Stimulated activated CD8-positive, alpha-beta memory T cell treated with anti-CD3 and anti-CD28 coated beads, Interleukin-15, amount 100 ng/mL, for 4 hours (primary cell): Measurements from ENCODE around the gene HSPA12B.

ENCODE experiments used
- DNase-seq, 2 donors: peaks; one replicate each; pipeline ENCODE4 v3.0.0-alpha.2; 2020; ENCODE audit warnings: low read depth in 2 of 2

HSPA12B gene

DNA sequence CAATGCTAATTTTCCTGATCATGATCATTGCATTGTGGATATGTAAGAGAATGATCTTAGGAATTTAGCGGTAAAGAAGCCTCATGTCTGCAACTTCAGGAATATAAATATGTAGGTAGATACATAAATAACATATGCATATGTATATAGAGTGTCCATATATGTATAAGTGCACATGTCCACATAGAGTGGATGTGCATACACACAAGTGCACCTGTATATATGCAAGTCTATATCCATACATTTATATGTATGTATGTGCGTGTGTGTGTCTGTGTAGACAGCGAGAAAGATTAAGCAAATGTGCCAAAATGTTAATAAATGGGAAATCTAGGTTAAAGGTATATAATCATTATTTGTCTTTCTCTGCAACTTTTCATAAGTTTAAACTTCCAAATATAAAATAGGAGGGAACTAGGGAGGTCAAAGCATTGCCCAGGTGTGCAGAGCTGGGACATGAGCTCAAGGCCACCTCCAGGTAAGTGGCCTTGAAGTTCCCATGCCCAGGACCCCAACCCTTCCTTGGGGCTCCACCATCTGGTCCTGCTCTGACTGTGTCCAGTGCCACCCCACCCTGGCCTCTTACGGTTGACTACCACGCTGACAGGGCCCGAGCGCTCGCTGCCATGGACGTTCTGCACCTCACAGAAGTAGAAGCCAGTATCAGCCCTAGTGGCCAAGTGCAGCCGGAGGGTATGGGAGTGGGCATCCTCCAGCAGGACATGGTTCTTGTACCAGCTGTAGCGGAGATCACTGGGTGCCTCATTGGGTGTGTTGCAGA lies 29.7 kb upstream of the HSPA12B start:
- DNase-seq, result no peak

DNA sequence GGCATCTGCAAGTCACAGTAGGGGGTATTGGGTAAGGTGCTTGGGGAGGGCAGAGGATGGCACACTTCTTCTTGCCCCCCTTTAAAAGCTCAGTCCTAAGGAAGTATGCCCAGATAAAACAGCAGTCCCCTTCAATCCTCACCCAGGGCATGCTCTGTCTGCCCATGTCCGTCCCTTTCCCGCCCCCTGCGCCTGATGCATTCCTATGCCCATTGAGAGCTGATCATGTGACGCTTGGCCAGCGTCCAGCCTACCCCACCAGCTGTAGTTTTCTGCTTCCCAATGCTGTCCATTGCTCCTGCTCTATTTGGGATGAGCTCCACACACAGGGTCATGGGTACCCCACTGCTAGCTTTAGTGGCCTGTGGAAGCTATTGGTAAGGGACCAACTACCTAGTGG lies 28.4 kb upstream of the HSPA12B start:
- no peak for DNase-seq

DNA sequence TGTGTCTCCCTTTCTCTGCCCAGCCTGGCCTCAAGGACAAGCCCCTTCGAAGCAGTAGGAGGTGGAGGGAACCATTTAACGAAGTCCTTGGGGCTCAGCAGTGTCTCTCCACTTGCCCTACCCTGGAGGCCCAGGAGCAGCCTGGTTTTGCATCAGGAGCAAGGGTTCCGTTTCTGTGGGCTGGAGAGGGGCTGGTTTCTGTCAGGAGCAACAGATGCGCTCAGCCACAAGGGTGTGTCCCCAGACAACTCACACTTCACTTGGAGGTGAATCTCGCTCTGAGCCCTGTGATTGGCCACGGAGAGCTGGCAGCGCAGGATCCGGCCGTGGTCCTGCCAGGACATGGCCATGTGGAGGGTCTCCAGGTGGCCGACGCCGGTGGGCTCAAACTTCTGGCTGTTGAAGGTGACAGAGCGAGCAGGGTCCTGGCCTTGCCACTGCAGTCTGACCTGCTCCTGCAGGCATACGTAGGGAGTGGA lies 27.0 kb upstream of the HSPA12B start:
- DNase-seq, result no peak

DNA sequence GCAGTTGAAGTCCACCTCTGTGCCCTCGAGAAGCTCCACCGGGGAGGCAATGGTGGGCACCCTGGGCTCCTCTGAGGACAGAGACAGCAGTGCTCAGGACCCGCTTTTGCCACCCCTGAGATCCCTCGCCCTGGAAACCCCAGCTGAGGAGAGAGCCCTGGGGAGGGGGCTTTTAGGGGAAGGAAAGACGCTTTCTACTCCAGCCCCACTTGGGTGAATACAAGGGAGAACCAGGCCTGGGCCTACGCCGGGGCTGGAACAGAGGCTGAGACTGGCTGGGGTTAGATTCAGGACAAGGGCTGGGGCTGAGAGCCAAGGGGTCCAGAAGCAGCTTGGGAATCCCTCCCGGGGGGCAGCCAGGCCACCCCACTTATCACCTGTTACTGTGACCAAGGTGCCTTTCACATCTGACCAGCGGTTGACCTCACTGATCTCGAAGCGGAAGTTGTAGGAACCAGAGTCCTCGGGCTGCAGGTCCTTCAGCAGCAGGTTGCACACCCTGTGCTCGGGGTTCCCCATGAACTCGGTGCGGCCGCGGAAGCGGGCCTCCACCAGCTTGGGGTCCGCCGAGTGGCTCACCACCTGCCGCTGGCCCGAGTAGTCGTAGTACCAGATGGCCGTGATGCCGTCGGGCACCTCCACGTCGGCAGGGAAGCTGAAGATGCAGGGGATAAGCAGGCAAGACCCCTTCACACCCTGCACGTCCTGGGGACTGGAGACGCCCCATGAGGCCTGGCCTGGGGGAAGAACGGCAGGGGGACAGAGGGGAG lies 26.3 kb upstream of the HSPA12B start:
- no peak for DNase-seq

DNA sequence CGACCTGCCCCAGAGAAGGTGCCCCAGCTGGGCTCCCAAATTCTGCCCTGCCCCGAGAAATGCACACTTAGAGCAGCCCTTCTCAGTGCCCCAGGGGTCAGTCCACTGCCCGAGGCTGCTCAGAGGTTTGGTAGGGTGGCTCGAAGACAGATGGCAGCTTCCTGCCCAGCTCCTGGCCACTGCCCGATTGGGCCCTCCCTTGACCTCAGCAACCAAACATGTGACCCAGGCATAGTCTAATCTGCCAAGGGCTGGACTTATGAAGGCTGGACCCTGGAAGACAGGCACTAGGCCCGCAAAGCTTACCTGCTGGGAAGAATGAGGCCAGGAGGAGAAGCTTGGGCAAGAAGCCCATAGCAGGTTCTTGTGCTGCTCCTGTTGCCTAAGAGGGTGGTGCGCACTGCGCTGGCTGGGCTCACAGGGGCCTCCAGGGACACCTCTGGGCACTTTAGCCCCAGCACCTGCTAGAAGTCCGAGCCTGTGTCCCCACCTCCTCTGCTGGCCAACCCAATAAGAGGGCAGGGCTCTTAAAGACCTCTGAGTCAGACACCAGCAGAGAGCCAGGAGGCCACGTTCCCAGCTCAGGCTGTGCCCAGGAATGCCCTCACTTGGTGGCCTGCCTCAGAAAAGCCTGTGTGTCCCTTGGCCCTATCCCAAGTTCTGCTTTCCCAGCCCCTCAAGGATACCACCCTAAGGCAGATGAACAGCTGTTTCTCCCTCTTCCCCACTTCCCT lies 25.5 kb upstream of the HSPA12B start:
- no peak for DNase-seq

DNA sequence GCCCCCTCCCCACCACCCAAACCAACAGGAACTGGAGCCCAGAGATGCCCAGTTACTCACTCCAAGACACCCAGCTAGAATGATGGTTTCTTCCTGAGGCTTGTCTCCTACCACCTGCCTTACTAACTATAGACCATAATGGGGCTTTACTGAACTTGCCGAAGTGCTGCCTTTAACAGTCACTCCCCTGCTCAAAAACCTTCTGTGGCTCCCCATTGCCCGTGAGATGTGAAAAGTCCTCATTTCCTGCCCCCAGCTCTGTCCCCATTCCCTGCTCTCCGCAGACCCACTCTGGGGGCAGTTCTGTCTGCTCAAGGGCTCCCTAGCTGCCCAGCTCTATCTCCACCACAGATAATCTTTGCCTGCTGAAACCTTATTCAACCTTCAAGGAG lies 25.0 kb upstream of the HSPA12B start:
- no peak for DNase-seq

DNA sequence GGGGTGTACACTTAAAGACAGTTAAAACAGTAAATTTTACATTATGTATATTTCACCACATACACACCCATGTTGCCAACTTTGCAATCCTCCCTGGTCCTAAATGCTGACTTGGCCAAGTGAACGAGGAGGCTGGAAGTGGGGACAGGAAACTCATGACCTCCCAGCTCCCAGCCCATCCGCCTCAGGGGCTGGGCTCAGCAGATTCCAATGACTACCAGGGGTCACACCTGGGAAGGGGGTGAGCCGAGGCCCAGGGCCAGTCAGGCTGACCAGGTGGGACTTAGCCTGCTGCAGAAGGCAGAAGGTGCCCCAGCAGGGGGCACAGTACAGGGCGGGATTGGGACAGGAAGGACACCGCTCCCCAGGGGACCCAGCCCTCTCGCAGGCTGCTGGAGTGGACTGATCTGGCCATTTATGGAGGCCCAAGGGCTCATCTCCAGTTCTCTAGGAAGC lies 22.4 kb upstream of the HSPA12B start:
- DNase-seq, result no peak

DNA sequence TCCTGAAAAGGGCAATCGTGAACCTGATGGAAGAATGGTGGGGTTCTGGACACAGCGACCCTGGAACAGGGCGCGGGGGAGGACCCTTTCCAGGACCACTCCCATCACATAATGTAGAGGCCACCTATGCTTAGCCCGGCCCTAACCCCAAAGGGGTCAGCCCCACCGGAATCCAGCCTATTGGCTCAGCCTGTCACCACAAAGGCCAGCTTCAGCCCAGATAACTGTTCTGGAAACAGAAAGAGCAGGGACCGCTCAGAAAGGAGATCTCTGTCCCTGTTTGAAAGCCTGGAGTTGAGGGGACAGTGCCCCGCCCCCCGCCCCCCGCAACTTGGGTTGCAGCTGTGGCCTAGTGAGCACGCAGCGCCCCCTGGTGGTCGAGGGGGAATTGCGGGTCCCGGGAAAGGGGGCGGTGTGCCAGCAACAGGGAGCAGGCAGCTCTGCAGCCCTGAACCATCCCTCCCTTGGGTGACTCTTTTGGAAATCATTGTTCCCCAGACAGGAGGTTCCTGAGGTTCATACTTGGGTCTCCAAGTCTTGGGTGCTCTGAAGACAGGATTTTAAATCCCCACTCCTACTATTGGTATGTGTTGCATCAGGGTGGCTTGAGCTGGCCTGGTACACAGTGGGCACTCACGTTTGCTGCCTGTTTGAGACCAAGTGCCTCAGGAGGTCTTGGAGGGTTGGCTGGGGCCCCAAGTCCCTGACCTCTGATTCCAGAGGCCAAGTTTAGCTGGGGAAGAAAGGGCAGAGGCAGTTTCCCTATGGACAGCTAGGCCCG lies 21.6 kb upstream of the HSPA12B start:
- DNase-seq, result peak; percentile 42

DNA sequence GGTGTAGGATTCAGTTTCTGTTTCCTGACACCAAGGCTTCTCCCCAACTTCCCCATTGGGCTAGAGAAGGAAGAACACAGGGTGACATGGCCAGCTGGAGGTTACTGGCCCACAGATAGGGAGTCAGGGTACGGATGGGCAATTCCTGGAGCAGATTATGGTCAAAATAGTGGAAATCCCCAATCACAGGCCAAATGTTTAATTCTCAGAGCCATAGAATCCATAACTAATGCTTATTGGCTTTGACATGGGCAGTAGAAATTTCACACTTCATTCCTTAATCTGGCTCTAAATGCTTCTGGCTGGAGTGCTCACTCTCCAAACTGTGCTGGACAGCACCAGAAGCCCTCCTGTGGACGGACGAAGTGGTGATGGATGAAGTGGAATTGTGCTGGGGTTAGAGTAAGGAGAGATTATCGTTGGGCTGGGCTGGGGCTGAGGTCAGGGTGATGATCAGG lies 21.0 kb upstream of the HSPA12B start:
- no peak for DNase-seq

DNA sequence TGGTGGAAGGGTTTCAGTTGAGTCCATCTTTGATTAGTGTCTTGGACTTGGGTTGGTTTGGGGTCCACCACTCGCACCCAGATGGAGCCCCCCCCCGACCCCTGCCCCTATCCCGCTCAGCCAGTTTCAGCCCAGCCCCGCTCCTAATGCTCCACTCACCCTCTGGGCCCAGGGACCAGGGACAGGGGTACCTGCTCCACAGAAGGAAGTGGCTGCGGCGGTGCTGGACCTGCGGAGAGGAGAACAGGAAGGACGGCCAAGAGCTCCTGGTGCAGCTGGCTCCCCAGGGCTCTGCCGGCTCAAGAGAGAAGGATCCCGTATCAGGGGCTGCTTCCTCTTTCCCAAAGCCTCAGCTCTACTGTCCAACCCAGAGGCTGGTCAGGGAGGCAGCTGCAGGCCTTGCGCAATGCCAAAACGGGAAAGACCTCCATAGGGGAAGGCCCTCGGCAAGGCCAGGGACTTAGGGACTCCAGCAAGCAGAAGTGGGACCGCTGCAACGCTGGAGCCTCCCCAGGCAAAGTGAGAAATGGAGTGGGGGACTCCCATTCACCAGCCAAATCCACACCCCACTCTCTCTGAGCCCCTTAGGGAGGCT lies 20.1 kb upstream of the HSPA12B start, which contains the start of gene SIGLEC1:
SIGLEC1 (minus strand) TSS at position 322 of the 595 bp plus-strand sequence. CDS start 5,472 bp downstream, outside the sequence.
- no peak for DNase-seq

DNA sequence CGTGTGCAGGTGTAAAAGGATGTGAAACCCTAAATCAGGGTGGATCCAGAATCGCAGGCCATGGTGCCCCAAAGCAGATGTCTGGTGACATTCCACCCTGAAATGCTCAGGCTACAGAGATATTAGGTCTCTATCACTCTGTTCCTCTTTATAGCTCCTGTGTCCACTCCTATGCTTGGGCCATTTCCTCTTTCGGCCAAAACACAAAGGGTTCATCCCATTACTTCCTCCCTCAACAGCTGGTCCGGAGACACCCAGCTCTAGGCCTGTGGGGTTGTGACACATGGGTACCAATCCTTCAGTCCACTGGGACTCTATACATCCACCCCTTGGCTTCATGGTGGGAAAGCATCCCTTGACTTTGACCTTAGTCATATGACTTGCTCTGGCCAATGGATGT lies 18.4 kb upstream of the HSPA12B start:
- DNase-seq, result no peak

DNA sequence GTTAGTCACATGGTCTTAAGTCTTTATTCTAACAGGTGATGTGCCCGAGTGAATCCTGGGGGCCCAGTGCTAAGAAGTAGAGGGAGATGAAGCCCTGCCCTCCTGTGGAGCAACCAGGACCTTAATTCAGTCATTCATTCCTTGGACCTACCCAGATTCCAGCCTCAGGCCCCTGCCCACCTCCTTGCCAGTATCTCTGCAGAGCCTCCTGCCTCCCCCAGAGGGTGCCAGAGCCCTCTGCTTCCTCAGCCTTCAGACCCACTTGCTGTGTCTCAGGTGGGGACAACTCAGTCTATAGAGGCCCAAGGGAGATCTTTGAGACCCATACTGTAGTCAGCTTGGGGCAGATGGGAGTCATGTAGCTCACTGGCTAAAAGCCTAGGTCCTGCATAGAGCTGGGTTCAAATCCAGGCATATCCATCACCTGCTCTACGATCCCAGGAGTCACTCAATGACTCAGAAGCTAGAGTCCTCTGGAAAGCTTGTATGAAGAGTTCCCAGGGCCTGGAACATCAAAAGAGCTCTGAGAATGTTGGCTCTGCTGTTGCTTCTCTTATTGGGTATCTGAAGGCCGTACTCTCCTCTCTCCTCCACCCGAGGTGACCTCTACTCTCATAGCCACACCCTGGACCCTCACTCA lies 16.2 kb upstream of the HSPA12B start:
- no peak for DNase-seq

DNA sequence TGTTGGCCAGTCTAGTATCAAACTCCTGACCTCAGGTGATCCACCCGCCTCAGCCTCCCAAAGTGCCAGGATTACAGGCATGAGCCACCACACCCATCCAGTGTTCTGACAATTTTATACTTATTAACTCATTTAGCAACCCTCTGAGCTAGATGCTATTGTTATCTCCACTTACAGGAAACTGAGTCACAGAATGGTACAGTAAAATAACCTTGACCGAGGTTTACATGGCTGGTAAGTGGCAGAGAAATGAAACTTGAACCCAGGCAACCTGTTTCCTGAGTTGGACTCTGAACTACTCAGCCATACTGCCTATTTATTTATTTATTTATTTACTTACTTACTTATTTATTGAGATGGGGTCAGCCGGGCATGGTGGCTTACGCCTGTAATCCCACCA lies 13.4 kb upstream of the HSPA12B start:
- DNase-seq, result no peak

DNA sequence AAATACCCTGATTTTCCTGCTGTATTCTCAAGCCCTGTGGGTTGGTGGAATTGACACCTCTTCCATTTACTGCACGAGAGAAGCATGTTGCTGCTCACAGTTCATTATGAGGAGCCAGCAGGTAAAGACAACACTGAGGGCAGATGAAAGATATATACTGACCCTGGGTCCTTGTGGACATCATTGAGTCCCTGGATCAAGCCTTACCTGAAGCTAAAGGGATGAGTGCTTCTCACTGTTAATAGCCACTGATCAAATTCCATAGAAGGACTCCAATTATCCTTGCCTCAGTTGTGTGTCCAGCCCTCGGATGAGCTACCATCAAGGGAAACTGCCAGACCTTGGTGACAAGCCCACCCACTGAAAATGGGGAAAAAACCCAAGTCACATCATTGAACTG lies 12.4 kb upstream of the HSPA12B start:
- DNase-seq, result no peak

DNA sequence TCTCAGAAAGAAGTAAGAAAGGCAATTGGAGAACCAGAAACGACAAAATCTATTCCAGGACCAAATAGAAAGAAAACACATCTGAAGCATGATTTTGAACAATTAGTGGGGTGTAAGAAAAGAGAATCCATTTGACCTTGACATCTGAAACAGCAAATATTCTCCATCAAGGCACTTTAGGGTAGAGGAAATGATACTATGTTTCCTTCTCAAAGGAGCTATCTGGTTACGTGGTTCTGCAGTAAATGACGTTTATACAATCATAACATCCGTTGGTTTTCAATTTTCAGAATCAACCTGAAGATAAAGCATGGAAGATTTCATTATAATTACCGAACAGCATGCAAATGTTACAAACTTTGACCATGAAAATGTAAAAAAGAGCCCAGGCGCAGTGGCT lies 11.9 kb upstream of the HSPA12B start:
- no peak for DNase-seq

DNA sequence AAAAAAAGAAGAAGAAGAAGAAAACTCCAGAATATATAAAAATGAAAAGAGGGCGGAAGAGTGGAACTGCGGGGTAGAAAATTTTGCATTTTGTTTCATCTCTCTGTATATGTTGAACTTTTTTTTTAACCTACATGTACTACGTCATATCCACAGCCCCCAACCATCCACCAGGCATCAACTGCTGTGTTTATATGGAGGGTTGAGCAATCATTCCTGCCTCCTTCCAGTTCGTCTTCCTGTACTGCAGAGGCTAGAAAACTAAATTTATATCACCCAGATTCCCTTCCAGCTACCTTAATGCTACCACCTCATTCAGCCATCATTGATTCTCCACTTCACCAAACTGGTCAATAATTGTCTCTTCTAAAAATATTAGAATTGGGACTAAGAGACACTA lies 10.6 kb upstream of the HSPA12B start:
- DNase-seq, result no peak

DNA sequence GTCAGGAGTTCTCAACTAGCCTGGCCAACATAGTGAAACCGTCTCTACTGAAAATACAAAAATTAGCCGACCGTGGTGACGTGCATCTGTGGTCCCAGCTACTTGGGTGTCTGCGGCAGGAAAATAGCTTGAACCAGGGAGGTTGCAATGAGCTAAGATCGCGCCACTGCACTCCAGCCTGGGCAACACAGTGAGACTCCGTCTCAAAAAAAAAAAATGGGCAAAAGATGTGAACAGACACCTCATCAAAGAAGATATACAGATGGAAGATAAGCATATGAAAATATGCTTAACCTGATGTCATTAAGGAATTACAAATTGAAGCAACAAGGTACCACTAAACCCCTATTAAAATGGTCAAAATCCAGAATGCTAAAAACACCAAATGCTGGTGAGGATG lies 9.2 kb upstream of the HSPA12B start:
- no peak for DNase-seq

DNA sequence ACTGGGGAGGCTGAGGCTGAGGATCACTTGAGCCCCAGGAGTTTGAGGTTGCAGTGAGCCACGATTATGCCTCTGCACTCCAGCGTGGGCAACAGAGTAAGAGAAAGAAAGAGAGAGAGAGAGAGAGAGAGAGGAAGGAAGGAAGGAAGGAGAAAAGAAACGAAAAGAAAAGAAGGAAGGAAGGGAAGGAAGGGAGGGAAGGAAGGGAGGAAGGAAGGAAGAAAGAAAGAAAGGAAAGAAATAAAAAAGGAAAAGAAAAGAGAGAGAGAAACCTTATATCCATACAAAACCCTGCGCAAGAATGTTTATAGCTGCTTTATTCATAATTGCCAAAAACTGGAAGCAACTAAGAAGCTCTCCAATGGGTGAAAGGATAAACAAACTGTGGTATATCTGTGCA lies 8.1 kb upstream of the HSPA12B start:
- no peak for DNase-seq

DNA sequence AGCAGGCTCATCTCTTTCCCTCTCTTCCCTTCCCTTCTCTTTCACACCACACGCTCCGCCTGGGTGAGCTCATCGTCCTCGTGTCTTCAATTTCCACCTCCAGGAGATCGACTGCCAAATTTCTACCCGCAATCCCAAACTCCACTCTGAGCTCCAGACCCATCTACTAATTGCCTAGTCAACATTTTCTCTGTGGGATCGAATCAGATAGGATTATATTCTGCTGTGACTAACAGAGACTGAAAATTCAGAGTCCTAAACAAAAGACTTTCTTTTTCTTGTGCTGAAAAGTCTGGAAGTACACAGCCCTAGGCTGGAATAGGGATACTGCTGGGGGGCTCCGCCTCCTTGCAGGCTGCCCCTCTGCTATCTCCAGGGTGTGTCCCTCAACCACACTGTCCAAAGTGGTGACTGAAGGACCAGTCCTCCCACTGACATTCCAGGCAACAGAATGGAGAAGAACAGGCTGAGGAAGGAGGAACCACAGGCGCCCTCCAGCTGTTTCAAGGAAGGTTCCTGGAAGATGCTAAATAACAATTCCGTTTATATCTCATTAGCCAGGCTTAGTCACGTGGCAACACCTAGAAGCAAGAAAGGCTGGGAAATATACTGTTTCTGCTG lies 5.0 kb upstream of the HSPA12B start:
- DNase-seq, result no peak

DNA sequence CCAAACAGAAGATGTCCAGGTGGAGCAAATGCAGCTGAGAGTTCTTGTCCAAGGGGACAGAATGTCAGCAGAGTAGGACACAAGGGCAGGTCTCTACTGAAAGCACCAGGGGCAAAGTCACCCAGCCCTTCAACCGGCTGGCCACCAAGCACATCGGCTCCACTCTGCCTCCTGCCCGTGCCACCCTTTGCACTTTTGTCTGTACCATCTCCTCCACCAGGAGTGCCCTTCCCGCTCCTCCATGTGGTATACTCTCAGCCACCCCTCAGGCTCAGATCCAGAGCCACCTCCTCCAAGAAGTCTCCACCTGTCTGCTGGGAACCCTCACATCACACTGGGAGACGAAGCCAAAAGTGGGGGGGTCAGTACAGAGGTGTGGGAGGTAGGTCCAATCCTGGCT lies 4.1 kb upstream of the HSPA12B start:
- no peak for DNase-seq
